NCI-H187 (cell line): Measurements from ENCODE around the gene GPX4.

Experiments used
- DNase-seq, 2 experiments: peaks; one replicate each; lab custom pipeline; 2025; lab: John Stamatoyannopoulos, UW

GPX4 gene

GRCh38 chr19:1131718-1132551 is 28.1 kb downstream of the GPX4 start:
- no peak for DNase-seq

GRCh38 chr19:1132552-1133383 is 29.0 kb downstream of the GPX4 start:
- DNase-seq: no peak

- no peak for DNase-seq
These were observed 29.7 kb downstream of the GPX4 start for GRCh38 chr19:1133471-1133929.

- DNase-seq: no peak
These were observed 30.6 kb downstream of the GPX4 start for GRCh38 chr19:1134431-1134830.

DNA sequence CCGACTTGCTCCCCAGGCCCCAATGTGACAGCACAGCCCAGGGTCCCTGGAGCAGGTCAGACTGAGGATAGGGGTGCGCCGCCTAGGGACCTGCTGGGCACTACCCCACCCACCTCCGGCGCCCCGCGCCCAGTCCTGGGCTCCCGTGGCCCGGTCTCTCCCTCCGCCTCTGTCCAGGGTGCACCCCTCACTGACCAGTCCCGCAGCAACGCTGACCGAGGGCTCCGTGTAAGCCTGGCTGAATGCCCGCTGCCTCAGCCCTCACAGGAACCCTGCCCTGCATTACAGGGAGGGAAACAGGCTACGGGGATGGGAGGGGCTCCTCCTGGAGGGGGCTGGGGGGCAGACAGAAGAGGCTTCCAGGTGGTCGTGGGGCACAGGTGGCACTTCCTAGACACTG is 31.7 kb downstream of the GPX4 start:
- no peak for DNase-seq

- no peak for DNase-seq
These were observed 32.4 kb downstream of the GPX4 start for GRCh38 chr19:1136201-1136600.

GRCh38 chr19:1136621-1137317 is 33.0 kb downstream of the GPX4 start:
- DNase-seq: no peak

- DNase-seq: no peak
These were observed 34.3 kb downstream of the GPX4 start for GRCh38 chr19:1138121-1138520.

GRCh38 chr19:1139126-1139525 is 35.3 kb downstream of the GPX4 start:
- DNase-seq: no peak

- DNase-seq: no peak
These were observed 36.7 kb downstream of the GPX4 start for GRCh38 chr19:1140272-1141027.

DNA sequence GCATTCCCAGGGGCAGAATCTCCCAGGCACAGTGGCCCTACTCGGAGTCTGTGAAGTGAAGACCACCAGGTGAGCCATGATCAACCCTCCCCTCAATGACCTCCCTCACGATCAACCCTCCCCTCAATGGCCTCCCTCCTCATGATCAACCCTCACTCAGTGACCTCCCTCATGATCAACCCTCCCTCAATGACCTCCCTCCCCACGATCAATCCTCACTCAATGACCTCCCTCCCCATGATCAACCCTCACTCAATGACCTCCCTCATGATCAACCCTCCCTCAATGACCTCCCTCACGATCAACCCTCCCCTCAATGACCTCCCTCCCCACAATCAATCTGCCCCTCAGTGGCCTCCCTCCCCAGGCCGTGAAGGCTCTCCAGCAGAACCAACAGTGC is 38.1 kb downstream of the GPX4 start:
- no peak for DNase-seq

DNA sequence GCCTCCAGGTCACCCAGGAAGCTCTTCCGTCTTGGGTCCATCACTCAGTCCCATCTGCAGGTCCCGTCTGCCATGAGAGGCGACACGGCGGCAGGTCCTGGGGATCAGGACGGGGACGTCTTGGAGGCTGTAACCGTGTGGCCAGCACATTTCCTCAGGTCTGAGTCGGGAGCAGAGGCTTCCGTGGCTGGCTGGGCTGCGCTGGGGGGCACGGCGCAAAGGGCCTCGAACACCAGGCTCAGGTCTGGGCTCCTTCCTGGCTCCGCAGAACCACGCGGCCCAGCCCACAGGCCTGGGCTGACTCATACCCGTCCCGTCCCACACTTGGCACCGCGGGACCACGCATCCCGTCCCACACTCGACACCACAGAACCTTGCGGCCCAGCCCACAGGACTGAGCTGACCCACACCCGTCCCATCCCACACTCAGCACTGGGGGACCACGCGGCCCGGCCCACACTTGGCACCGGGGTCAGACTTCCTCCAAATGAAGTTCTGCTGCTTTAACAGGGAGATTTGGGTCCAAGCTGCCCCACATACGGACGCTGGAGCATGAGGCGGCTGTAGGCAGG is 40.1 kb downstream of the GPX4 start:
- DNase-seq: no peak

DNA sequence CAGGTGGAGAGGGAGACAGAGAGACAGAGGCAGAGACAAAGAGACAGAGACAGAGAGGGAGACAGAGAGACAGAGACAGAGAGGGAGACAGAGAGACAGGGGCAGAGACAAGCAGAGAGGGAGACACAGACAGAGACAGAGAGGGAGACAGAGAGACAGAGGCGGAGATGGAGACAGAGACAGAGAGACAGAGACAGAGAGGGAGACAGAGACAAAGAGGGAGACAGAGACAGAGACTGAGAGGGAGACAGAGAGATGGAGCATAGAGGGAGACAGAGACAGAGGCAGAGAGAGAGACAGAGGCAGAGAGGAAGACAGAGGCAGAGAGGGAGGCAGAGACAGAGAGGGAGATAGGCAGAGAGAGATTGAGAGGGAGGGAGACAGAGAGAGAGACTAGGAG is 40.9 kb downstream of the GPX4 start:
- DNase-seq: no peak

- DNase-seq: no peak
These were observed 42.0 kb downstream of the GPX4 start for GRCh38 chr19:1145635-1146411.

GRCh38 chr19:1146412-1146699 is 42.6 kb downstream of the GPX4 start:
- DNase-seq: no peak

DNA sequence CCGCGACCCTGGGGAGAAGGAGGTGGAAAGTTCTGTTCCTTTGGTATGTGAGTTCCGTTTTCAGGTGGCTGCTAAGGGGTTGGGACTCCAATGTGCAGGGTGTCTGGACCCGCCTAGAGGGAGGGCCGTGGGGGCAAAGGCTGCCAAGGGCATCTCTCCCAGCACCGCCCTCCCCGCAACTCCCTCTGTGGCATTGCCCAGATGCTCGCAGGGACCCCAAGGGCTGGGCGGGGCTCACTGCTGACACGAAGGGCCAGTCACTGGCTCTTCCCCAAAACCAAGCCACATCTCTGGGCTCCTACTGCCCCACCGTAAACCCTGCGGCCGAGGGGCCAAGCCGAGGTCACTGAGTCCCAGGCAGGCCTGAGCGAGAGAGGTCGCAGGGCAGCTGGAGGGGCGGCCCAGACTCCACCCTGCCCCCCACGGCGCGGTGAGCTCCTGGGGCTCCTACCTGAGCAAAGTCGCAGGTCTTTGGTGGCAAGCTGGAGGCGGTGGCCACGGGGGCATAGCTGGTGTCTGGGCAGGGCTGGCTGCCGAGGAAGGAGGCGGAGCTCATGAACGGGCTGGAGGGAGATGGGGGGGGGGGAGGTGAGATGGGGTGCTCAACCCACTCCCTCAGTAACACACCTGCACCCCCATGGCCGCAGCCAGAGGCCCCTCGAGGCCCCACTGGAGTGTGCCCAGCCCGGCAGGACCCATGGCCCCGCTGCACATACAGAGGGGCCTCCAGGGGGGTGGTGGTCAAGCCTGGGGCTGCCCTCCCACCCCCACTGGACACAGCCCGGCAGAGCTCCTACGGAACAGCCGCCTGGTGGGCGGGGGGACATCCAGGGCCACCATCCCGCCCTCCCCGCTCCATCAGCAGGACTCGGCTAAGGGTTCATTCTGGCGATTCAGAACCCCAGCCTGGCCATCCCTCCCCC is 43.3 kb downstream of the GPX4 start:
- DNase-seq: no peak

GRCh38 chr19:1147934-1148549 is 44.2 kb downstream of the GPX4 start:
- no peak for DNase-seq

DNA sequence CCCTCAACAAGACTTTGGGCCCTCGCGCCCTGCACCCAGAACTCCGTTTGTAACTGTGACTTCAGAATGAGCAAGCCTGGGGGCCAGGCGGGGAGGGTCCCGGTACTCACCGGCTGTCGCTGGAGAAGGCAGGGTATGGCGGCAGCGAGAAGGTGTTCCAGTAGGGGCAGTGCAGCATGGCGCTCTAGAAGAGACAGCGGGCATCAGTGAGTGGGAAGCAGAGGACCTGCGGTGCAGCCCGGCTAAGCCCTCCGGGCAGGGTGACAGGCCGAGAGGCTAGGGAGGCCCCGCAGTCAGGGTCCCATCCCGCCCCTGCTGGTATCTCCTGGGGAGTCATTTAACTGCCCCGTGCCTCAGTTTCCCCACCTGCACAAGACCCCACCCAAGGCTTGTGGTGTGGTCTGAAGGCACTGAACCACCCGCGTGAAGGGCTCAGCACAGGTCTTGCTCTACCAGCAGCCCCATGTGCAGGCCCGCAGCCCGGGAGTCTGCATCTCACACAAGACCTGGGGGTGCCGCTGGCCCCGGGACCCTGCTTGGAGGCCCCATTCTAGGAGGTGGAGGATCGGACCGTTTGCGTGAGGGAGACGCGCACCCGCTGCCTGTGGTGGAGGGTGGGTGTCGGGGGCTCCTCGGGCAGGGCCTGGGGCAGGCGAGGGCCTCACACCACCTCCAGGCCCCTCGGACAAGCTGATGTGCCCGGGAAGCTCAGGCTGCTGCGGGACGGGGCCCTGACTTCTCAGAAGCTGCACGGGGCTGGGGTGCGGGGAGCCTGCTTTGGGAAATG is 45.7 kb downstream of the GPX4 start:
- DNase-seq: no peak
